RPMI7951 (cell line): ENCODE data around the gene CDRT15L2. TPM values are rescaled to one million over a fixed set of nuclear protein-coding genes. Genes with fewer than 3 reads are reported as not detected.
"Not testable (repeated sequence)": the region's sequence is repeated elsewhere in the genome, so short reads cannot be mapped to it uniquely, and the experiment has no call there.

Source experiments
- DNase-seq: peaks from one replicate; pipeline ENCODE4 v3.0.0-alpha.2; 2012; ENCODE audit warnings: low read depth
- total RNA-seq: library from RNA; depleted of rRNA; stranded (reverse); fragments of >200 nt; shearing (Covaris generic); gene quantifications from 2 replicates; pipeline ENCODE4 v1.2.3, GENCODE V29; 2014; rRNA removed

The CDRT15L2 gene
- not detected in 2 replicates for total RNA-seq

GRCh38 chr17:20579424-20579823 lies at the start of gene CDRT15L2:
TSS of gene CDRT15L2 (plus strand) at chr17:20579724. CDS start at chr17:20579744, 20 bp downstream.
- not testable (repeated sequence) for DNase-seq

- not testable (repeated sequence) for DNase-seq
Measured at GRCh38 chr17:20530104-20530503, 49.4 kb upstream of the CDRT15L2 start.

GRCh38 chr17:20532544-20533090 lies 46.9 kb upstream of the CDRT15L2 start:
- DNase-seq, result peak; percentile 31

GRCh38 chr17:20533206-20533605 lies 46.3 kb upstream of the CDRT15L2 start:
- not testable (repeated sequence) for DNase-seq

GRCh38 chr17:20534711-20535550 lies 44.6 kb upstream of the CDRT15L2 start:
- DNase-seq, result not testable (repeated sequence)

GRCh38 chr17:20540414-20540813 lies 39.1 kb upstream of the CDRT15L2 start:
- not testable (repeated sequence) for DNase-seq

GRCh38 chr17:20540865-20541264 lies 38.7 kb upstream of the CDRT15L2 start:
- DNase-seq, result not testable (repeated sequence)

GRCh38 chr17:20541853-20542546 lies 37.5 kb upstream of the CDRT15L2 start:
- peak; percentile 17 for DNase-seq

GRCh38 chr17:20547923-20548322 lies 31.6 kb upstream of the CDRT15L2 start:
- not testable (repeated sequence) for DNase-seq

- not testable (repeated sequence) for DNase-seq
Measured at GRCh38 chr17:20552920-20553319, 26.6 kb upstream of the CDRT15L2 start.

- not testable (repeated sequence) for DNase-seq
Measured at GRCh38 chr17:20554728-20555127, 24.8 kb upstream of the CDRT15L2 start.

GRCh38 chr17:20555135-20556010 lies 24.2 kb upstream of the CDRT15L2 start:
- DNase-seq, result not testable (repeated sequence)

GRCh38 chr17:20558096-20558495 lies 21.4 kb upstream of the CDRT15L2 start:
- DNase-seq, result not testable (repeated sequence)

- not testable (repeated sequence) for DNase-seq
Measured at GRCh38 chr17:20559018-20559417, 20.5 kb upstream of the CDRT15L2 start.

- no peak for DNase-seq
Measured at GRCh38 chr17:20562587-20562986, 16.9 kb upstream of the CDRT15L2 start.

- DNase-seq, result not testable (repeated sequence)
Measured at GRCh38 chr17:20565245-20565644, 14.3 kb upstream of the CDRT15L2 start.

- no peak for DNase-seq
Measured at GRCh38 chr17:20565711-20566110, 13.8 kb upstream of the CDRT15L2 start.

GRCh38 chr17:20566736-20567135 lies 12.8 kb upstream of the CDRT15L2 start:
- not testable (repeated sequence) for DNase-seq

GRCh38 chr17:20567421-20567820 lies 12.1 kb upstream of the CDRT15L2 start:
- DNase-seq, result not testable (repeated sequence)

GRCh38 chr17:20568604-20569003 lies 10.9 kb upstream of the CDRT15L2 start:
- DNase-seq, result not testable (repeated sequence)

- DNase-seq, result not testable (repeated sequence)
Measured at GRCh38 chr17:20571653-20572052, 7.9 kb upstream of the CDRT15L2 start.
